HEK293T (cell line): Measurements from ENCODE around the gene DUS1L.

Source experiments
- CTCF ChIA-PET: fragments of 350-600 bp; formaldehyde crosslinking; extraction: SDS; loops from one replicate; lab custom pipeline; 2021; ENCODE audit warnings: antibody characterized with exemption, inconsistent platforms; lab: Yijun Ruan, JAX
- POLR2A ChIA-PET: fragments of 350-600 bp; formaldehyde crosslinking; extraction: SDS; loops from one replicate; lab custom pipeline; 2020; ENCODE audit warnings: antibody characterized with exemption, inconsistent platforms; lab: Yijun Ruan, JAX
- DNase-seq: peaks from one replicate; pipeline ENCODE4 v3.0.0; 2012; ENCODE audit warnings: mixed read lengths; ENCODE audit errors: extremely low spot score
- ARNT ChIP-seq: fragments of 450-650 bp; IDR thresholded peaks from 2 replicates; pipeline ENCODE4 v1.6.1; 2017; ENCODE audit warnings: mild to moderate bottlenecking
- BHLHE40 ChIP-seq: fragments of 450-650 bp; IDR thresholded peaks from 2 replicates; pipeline ENCODE4 v1.6.1; 2016; ENCODE audit warnings: mild to moderate bottlenecking, moderate library complexity, borderline replicate concordance
- CTBP1 ChIP-seq: fragments of 450-650 bp; IDR thresholded peaks from 2 replicates; pipeline ENCODE4 v1.6.1; 2016; ENCODE audit warnings: borderline replicate concordance
- ELF4 ChIP-seq: fragments of 450-650 bp; IDR thresholded peaks from 2 replicates; pipeline ENCODE4 v1.6.1; 2017; ENCODE audit warnings: antibody characterized with exemption
- FOXA1 ChIP-seq: fragments of 450-650 bp; IDR thresholded peaks from 2 replicates; pipeline ENCODE4 v1.6.1; 2016; ENCODE audit warnings: mild to moderate bottlenecking
- FOXK2 ChIP-seq: fragments of 450-650 bp; IDR thresholded peaks from 2 replicates; pipeline ENCODE4 v1.6.1; 2016; ENCODE audit warnings: mild to moderate bottlenecking
- FOXM1 ChIP-seq: fragments of 450-650 bp; IDR thresholded peaks from 2 replicates; pipeline ENCODE4 v1.6.1; 2017; ENCODE audit warnings: mild to moderate bottlenecking, borderline replicate concordance
- HDGF ChIP-seq: fragments of 450-650 bp; IDR thresholded peaks from 2 replicates; pipeline ENCODE4 v1.6.1; 2017; ENCODE audit warnings: antibody characterized with exemption, borderline replicate concordance
- L3MBTL2 ChIP-seq: fragments of 450-650 bp; conservative IDR thresholded peaks from 2 replicates; pipeline ENCODE4 v1.6.1; 2016; ENCODE audit warnings: mild to moderate bottlenecking
- LEF1 ChIP-seq: fragments of 450-650 bp; IDR thresholded peaks from 2 replicates; pipeline ENCODE4 v1.6.1; 2017; ENCODE audit warnings: mild to moderate bottlenecking, borderline replicate concordance
- NFRKB ChIP-seq: fragments of 450-650 bp; IDR thresholded peaks from 2 replicates; pipeline ENCODE4 v1.6.1; 2016; ENCODE audit warnings: mild to moderate bottlenecking, moderate library complexity
- SP1 ChIP-seq: fragments of 450-650 bp; IDR thresholded peaks from 2 replicates; pipeline ENCODE4 v1.6.1; 2017
- SUZ12 ChIP-seq: fragments of 450-650 bp; IDR thresholded peaks from 2 replicates; pipeline ENCODE4 v1.6.1; 2016; ENCODE audit warnings: mild to moderate bottlenecking
- TARDBP ChIP-seq: fragments of 450-650 bp; IDR thresholded peaks from 2 replicates; pipeline ENCODE4 v1.6.1; 2016
- ZNF384 ChIP-seq: fragments of 450-650 bp; IDR thresholded peaks from 2 replicates; pipeline ENCODE4 v1.6.1; 2016
- TF ChIP-seq, protein P1 (sequence below): fragments of 450-650 bp; IDR thresholded peaks from 2 replicates; pipeline ENCODE4 v1.6.1; 2016

Gene DUS1L

DNA sequence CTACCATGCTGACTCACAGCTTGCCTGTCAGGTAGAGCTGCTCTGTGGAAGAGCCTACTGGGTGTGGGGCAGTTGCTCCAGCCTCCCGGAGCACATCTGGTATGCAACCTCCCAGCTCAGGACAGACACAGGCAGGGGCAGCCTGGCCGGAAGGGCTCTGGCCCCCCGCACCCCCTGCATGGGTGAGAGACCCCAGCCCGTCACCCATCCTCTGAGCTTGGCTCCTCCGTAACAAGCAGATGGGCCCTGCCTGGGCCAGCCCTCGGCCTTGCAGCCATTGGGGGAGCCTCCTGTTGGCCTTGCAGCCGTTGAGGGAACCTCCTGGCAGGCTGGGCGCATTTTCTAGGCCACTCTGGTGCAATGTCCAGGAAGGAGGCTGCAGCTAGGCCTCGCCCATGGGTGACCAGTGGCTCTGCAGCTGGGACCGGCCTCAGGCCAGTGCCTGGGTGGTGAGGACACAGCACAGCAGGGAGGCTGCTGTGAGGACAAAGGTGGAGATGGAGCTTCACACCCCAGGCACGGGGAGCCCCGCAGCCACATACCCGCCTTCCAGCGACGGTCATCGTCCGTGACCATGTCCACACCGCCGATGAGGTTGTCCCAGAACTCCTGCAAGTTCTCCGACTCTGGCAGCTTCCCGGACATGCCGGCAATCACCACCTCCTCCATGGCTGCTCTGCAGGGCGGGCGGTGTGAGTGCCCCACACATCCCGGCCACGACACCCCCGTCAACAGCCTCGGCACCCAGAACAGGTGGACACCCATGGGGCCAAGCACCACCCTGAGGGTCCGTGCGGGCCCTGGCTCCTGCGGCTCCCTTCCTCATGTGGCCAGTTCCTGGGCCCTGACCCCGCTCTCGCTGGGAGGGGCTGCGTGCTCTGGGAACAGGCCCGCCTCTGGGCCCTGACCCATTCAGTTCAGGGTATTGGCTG, 30.4 kb upstream of the DUS1L start:
- DNase-seq, result no peak
- TF ChIP-seq HDGF, result no peak
- no peak for TF ChIP-seq LEF1
- TF ChIP-seq NFRKB, result no peak
- TF ChIP-seq FOXM1, result no peak
- no peak for TF ChIP-seq L3MBTL2
- no peak for TF ChIP-seq CTBP1
- no peak for TF ChIP-seq SP1
- TF ChIP-seq ARNT, result no peak
- TF ChIP-seq ZNF384, result no peak
- POLR2A ChIA-PET, result interaction anchor here (0.8 to 1.5 kb wide), 6 partner anchors 11 to 263 kb away, joined by 3 read pairs; partner anchors contain the start of genes DUS1L and MCRIP1
- CTCF ChIA-PET, result no interaction called here

DNA sequence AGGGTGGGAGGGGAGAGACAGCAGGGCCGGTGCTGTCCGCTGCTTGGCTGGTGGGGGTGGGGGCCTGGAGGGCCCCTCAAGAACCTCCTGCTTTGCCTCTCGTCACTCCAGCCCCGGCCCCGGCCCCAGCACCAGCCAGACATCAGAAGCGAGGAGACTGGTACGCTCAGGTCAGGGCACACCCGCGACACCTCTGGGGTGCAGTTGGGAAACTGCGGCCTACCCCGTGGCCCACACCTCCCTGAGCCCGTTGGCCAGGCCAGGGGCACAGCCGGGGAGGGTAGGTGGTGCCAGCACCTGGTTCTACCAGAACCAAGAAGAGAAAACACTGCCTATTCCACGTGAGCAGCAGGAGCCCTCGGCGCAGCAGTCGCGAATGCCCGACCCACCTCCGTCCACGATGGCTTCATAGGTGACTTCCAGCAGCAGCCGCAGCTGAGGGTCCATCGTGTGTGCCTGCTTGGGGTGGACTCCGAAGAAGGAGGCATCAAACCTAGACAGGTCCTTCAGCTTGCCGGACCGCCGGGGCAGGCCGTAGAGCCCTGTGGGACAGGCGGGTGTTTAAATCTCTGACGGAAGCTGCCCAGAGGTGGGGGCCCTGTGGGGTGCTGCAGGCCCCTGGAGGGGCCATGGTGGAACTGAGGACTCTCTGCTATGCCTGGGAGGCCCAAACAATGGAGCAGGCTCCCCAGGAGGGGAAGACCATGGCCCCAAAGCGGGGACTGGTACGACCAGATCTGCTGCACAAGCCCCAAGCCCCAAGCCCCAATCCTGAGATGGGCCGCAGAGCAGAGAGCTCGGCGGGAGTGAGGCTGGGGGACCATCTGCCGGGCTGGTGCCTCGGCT, 29.6 kb upstream of the DUS1L start:
- no peak for DNase-seq
- CTCF ChIA-PET, result no interaction called here
- POLR2A ChIA-PET, result interaction anchor here (0.8 to 1.5 kb wide), 4 partner anchors 10 to 262 kb away, joined by 3 read pairs; partner anchors contain the start of genes DUS1L and MCRIP1
- no peak for TF ChIP-seq ZNF384
- no peak for TF ChIP-seq ELF4
- no peak for TF ChIP-seq CTBP1
- TF ChIP-seq SUZ12, result no peak
- TF ChIP-seq HDGF, result no peak
- TF ChIP-seq TARDBP, result no peak
- no peak for TF ChIP-seq NFRKB
- no peak for TF ChIP-seq ARNT
- no peak for TF ChIP-seq LEF1
- TF ChIP-seq FOXA1, result no peak
- no peak for TF ChIP-seq FOXK2
- TF ChIP-seq FOXM1, result no peak
- TF ChIP-seq, protein P1, sequence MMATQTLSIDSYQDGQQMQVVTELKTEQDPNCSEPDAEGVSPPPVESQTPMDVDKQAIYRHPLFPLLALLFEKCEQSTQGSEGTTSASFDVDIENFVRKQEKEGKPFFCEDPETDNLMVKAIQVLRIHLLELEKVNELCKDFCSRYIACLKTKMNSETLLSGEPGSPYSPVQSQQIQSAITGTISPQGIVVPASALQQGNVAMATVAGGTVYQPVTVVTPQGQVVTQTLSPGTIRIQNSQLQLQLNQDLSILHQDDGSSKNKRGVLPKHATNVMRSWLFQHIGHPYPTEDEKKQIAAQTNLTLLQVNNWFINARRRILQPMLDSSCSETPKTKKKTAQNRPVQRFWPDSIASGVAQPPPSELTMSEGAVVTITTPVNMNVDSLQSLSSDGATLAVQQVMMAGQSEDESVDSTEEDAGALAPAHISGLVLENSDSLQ, result no peak
- no peak for TF ChIP-seq BHLHE40

GRCh38 chr17:82092995-82093751, 27.6 kb upstream of the DUS1L start:
- no peak for DNase-seq
- CTCF ChIA-PET, result no interaction called here
- POLR2A ChIA-PET, result no interaction called here
- TF ChIP-seq CTBP1, result no peak
- no peak for TF ChIP-seq SP1
- no peak for TF ChIP-seq ARNT
- TF ChIP-seq L3MBTL2, result no peak
- TF ChIP-seq FOXK2, result no peak
- TF ChIP-seq TARDBP, result no peak
- no peak for TF ChIP-seq HDGF
- TF ChIP-seq ELF4, result no peak
- TF ChIP-seq NFRKB, result no peak
- TF ChIP-seq FOXM1, result no peak

DNA sequence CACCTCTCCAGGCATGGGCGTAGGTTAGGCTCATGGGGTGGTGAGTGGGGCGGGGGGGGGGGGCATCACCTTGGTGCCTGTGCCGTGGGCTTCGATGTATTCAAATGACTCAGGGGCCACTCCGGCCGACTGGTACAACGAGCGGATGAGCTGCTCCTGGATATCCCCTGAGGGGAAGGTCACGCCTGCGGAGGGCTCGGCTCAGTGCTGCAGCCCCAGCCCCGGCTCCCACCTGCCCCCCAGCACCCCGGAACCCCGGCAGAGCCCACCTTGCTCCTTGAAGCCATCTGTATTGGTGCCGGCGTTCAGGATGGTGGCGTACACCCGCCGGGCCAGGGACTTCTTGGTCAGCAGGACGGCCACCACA, 27.0 kb upstream of the DUS1L start:
- no peak for DNase-seq
- ChIA-PET CTCF (no interaction called here), POLR2A (no interaction called here)
- TF ChIP-seq ELF4 (no peak), ZNF384 (no peak)

DNA sequence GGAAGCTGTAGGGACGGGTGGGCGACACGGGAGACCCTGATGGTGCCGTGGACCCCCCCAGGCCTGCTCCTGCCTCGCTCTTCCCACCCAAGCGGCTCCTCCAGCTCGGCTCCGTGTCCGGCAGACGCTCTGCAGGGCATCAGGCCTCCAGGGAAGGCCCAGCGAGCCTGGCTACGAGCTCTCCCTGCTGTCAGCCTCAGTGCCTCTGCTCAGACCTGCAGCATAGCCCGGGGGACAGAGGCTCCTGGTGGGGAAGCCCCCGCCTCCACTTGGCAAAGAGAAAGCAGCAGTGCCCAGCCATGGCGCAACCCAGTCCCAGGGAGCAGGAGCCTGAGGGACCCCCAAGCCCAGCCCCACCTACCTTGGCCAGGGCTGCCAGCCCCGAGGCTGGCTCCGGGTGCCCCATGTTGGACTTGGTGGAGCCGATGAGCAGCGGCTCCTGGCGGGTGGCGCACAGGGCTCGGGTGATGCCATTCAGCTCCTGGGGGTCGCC, 26.5 kb upstream of the DUS1L start:
- TF ChIP-seq SUZ12 (no peak), SP1 (no peak), ARNT (no peak), HDGF (no peak), BHLHE40 (no peak), LEF1 (no peak), ELF4 (no peak), NFRKB (no peak), FOXM1 (no peak)
- DNase-seq, result no peak
- CTCF ChIA-PET, result no interaction called here
- POLR2A ChIA-PET, result no interaction called here

DNA sequence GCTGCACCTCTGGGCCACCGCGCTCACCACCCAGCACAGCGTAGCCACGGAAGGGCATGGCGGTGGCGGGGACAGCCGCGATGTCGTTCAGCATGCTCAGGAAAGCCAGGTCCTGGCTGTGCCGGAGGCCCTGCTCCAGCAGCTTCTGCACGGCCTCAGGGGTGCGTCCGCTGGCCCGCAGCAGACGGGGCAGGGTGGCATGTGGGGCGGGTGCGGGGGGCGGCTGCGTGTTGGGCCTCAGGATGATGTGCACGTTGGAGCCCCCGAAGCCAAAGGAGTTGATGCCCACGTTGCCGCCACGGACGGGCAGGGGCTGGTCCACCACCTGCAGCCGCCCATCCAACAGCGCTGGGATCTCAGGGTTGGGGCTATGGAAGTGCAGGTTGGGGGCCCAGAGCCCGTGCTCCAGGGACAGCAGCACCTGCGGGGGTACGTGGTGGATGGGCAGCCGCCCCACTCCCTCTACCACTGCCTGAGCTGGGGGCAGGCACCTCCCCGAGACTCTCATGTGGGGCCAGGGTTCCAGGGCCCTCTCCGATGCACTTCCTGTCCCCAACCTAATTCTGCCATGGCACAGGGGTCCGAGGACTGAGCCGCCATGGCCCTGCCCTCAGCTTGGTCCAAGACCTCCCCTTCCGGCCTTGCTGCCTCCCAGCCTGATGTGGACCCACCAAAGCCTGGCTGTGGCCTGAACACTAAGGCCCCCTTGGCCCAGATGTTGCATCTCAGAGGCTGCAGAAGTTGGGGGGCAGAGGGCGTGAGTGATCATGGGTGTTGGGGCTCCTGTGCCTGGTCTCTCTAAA, 25.9 kb upstream of the DUS1L start:
- POLR2A ChIA-PET, result interaction anchor here (0.7 kb wide), 1 partner anchor 11 kb away, joined by 3 read pairs; no protein-coding TSS in a partner anchor
- no peak for DNase-seq
- CTCF ChIA-PET, result no interaction called here
- TF ChIP-seq HDGF (no peak), LEF1 (no peak), ELF4 (no peak), NFRKB (no peak), SP1 (no peak)
- TF ChIP-seq, protein P1, result no peak
